Myocyte (in vitro differentiated cells): ENCODE data around the gene DKC1. TPM values are rescaled to one million over a fixed set of nuclear protein-coding genes. Genes with fewer than 3 reads are reported as not detected.
"Not testable (repeated sequence)": the region's sequence is repeated elsewhere in the genome, so short reads cannot be mapped to it uniquely, and the experiment has no call there.

Source experiments
- DNase-seq: peaks from one replicate; pipeline ENCODE4 v3.0.0-alpha.2; 2012; ENCODE audit warnings: low read depth
- total RNA-seq: library from RNA; depleted of rRNA; stranded (reverse); fragments of >200 nt; gene quantifications from 2 replicates; pipeline ENCODE4 v1.2.3, GENCODE V29; 2014

DKC1 gene
- total RNA-seq, 1 donor from 2014 or later: 40.7 TPM

DNA sequence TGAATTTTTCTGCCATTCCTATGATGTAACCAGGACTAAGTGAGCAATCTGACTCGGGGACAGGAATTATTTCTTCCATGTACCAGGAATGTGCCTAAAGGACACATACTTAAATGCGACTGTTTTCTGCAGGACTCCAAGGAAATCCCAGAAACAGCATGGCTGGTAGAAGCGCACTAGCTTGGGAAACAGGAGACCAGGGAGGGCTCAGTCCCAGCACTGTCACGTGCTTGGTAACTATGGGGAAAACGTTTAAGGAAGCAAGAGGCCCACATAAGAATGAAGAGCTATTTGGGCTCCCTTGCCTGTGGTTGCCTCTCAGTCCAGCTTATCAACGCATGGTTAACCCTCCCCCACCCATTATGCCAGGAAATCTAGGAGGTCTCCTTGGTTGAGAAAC, 23.1 kb downstream of the DKC1 start:
- no peak for DNase-seq

DNA sequence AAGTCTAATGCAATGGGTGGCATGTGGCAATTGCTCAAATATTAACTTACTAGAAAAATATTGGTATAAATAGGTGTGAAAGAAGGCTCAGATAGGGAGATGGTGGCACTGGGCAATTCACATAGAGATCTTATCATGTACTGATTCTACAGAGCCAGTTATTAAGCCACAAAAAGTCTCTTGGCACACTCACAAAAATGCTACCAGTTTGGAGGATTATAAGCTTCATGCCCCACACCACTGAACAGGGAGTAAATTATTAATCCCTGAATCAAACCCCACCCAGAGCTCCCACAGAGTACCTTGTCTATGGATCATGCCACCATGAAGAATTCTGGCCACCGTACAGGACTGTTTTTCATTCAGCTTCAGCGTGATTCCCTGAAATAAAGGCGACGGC, 28.8 kb downstream of the DKC1 start:
- DNase-seq: no peak

DNA sequence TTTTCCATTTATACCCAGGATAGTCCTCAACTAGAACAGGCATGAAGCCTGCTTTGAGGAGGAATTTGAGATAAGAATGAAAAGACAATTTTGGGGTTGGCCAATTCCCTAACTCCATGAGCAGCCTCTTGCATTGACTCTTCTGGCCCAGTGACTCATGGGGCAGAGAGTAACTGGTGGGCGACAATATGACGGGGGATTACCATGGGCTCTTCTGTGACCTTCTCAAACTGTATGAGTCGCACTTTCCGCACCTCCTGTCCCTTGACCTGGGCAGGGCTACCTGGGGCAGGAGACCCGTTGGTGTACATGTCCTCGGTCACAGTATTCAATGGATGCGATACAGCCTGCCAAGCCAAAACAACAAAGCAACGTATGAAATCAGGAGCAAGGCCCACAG, 29.3 kb downstream of the DKC1 start:
- no peak for DNase-seq

DNA sequence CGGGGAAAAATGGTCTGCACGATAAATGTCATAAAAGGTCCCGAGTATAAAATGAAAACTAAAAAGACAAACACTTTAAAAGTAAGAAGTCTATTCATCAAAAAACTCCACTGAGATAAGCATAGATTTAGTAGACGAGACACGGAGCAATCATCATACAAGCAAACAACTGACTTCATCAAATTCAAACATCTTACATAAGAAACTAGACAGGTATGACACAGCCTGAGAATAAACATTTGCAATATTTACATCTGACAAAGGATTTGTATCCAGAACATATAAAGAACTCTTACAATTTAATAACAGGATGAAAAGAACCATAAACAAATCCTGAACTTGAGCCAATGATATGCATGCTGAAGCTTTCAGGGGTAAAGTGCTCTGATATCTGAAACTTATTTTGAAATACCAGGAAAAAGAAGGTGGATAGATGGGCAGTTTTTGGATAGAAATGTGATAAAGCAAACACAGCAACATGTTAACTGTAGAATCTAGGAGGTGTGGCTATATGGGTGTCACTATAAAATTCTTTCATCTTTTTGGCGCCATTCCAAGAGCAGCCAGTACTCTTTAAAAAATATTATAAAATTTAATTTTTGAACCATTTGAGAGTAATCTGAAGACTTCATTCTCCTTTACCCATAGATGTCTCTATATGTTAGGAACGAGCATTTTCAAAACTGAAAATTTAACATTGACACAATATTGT, 30.6 kb downstream of the DKC1 start:
- DNase-seq: no peak

DNA sequence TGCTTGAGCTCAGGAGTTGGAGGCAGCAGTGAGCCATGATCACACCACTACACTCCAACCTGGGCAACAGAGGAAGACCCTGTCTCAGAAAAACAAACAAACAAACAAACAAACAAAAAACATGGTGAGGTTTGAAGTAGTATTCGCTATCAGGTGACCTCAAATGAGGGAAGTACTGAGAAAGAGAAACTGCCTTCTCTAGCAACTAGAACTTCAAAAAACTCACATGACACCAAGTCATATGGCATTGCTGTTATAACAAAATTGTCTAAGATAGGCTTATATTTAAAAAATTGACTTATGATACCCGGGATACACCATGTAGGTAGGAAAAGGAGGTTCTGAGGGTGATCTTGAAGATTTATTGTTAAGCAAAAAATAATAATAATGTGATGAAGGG, 32.4 kb downstream of the DKC1 start:
- DNase-seq: no peak

DNA sequence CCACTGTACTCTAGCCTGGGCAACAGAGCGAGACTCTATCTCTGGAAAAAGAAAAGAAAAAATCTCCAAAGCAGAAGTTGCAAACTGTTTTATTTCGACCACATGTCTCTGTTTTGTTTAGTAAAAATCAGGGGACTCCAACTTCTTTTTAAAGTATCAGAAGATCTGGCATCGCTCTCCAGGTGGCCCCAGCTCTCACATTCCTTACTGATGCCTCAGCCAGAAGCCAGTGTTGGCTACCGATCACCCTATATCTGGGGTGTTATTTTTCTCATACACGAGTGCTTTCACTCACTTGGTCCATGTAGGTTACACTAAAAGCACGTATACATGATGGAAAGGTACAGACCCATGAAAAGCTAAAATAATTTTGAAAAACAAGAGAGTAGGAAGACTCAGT, 34.3 kb downstream of the DKC1 start:
- no peak for DNase-seq

DNA sequence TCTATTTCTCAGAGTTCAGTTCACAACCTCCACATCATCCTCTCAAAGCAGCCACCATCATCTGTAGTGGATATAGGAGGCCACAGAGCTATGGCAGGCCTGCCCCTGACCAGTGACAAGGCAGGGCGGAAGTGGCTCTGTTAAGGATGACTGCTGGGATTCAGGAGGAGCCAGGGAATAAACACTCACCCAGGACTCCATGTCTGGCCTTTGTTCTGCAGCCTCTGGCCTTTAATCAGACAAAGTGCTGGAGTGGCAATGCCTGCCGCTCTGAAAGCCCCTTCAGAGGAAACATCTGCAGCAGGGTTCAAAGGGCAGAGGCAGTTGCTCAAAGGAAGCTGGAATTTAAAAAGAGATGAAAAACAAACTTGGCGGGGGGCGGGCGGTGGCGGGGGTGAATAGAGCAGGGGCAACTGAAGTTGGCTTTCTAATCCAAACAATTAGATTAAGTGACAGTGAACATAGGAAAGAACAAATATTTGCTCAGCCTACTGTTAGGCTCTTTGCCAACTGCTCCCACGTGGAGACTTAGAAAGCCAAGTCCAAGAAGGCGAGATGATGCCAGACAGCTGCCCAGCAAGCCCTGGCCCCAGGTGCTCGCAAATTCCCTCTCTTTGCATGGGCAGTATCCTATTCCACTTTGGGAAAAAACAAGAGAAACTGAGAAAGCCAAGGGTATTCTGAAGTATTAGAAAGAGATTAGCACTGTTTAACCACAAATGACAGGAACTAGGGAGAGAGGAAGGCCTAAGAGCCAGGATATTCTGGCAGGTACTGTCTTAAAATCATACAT, 37.1 kb downstream of the DKC1 start:
- peak; percentile 12 for DNase-seq

DNA sequence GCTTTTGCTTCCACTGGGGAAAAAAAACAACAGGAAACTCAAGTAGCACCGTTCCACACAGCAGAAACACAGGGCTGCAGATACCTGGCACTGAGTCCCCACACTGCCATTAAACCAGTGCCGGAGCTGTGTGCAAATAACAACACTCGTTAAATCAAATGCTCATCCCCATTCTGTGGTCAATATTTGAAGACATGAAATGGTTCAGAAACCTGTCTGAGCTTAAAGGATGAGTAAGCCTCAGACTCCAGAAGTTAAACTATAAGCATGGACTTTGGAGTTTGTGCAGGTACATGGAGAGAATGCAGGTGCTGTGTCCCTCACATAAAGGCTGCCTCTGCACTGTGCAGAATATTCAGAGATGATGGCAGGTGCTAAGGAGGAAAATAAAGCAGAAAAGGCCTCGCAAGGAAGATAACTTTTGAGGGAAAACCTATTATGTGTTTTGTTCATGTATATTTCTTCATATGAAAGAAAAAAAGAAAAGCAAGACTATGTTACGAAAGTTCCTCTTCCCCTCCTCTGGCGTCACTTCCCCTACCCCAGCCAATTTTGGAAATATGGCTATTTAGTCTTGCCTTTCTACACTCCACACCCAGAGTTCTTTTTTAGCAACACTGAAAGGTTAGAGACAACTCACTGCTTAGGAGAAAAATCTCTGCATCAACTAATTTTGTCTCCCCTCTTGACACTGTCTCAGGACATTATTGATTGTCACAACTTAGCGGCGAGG, 38.0 kb downstream of the DKC1 start:
- DNase-seq: no peak

DNA sequence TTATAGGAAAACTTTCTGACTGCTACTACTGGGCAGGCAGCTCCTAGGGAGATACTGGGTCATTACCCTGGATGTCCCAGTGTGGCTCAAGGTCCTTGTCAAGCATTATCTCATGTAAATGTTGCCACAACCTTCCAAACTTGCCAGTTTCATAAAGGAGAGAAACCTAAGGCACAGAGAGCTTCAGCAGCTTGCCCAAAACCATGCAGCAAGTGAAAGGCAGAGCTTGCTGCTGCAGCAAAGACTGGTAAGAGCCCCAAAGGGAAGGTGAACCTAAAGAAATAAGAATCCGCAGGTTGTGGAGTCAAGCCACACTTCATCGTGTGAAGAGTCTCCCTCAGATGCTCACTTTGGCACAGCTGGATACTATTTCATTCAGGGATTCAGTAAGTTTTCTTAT, 40.3 kb downstream of the DKC1 start:
- DNase-seq: no peak

DNA sequence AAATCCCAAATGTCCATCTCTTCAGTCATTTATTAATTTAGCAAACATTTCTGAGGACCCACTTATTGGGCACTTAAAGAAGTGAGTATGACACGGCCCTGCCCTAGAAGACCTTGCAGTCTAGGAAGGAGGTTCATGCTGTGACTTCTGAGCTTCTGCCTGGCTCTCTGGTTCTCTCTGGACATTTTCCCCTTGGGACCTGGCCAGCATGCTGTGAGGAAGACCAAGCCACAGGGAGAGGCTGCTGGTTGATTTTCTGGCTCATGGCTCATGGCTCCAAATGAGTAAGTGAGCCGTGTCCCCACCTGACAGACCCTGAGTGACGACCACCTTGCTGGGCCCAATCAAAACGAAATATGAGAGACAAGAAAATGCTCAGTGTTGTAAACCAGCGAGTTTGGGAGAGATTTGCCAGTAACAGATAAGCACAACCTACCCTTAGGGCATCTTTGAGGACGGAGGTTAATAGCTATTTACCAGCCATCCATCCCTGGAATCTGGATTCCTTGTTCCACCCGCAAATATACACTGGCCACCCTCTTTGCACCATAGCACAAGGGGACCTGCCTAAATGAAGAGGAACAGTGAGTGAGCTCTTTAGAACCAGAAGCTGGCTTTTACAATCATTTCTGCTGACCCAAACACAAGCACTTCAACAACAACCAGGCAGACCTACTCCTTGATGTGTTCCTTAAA, 41.7 kb downstream of the DKC1 start:
- DNase-seq: peak; percentile 12

DNA sequence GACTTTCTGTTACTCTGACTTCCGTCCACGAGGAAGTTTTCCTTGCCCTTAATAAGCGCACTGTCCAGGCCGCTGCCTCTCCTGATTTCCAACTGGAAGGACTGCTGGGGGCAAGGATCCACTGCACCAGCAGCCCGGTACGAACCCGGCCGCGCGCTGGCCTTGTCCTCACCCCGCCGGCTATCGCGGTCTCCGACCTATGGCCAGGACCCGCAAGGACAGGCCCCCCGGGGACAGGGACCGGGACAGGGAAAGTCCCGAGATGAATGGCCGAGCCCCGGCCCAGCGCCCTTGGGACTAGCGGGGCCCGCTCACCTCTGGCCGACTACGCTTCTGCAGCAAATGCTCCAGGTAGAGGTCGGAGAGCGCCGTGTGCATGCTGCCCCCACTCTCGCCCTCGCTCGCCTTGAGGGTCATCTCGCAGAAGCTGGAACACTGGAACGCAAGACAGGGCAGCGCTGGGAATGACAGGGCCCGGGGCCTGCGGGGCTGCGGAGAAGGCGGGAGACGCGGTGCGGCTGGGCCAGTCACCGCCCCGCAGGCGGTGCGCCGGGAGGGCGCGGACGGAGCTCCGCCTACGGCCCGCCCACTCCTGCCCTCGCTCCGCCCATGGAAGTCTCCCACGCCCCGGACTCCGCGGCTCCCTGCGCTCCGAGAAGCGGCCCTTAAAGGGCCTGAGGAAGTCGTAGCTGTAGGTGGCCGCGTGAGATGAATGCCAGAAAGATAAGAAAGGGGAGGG, 42.5 kb downstream of the DKC1 start, which contains the start of gene MPP1:
Gene MPP1 (minus strand): TSS at position 529 of the 739 bp plus-strand sequence. CDS start 112 bp downstream, at position 417.
- peak; percentile 73 for DNase-seq

DNA sequence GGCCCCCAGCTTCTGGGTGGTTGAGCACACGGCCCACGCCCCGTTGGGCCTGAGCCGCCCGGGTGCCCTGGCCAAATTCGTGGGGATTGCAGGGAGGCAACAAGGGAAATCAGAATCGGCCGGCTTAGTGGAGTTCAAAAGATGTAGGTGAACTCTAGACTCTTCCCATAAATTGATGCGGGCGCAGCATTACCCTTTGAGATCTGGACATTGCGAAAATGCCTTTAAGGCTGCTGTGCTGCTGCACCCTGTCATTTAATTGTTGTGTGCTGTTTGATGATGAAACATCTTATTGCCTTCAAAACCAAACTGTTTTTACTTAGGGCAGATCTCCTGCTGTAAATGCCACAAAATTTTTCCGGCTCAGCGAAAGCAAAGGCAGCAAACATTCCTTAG, 43.0 kb downstream of the DKC1 start:
- DNase-seq: no peak

DNA sequence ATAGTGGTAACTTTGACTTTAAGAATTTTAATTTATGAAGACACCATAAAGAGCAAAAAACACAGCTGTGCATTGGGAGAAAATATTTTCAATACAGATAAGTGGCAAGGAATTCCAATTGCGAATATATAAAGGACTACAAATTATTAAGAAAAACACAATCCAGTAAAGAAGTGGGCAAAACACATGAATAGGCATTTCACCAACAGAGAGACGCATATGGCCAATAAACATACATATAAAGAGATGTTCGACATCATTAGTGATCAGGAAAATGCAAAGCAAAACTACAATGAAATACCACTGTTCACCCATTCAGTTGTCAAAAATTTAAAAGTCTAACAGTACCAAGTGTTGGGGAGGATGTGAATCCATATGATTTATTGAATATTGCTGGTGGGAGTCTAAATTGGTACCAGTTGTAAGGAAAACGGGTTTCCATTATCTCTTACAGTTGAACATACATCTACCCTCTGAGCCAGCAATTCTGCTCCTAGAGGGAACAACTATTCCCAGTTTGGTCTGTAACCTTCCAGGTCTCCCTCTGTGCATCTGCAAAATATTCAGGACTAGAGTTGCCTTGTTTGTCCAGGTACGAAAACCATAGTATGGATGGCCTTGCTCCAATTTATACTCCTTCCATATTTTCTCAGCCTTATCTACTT, 44.3 kb downstream of the DKC1 start:
- DNase-seq: no peak

DNA sequence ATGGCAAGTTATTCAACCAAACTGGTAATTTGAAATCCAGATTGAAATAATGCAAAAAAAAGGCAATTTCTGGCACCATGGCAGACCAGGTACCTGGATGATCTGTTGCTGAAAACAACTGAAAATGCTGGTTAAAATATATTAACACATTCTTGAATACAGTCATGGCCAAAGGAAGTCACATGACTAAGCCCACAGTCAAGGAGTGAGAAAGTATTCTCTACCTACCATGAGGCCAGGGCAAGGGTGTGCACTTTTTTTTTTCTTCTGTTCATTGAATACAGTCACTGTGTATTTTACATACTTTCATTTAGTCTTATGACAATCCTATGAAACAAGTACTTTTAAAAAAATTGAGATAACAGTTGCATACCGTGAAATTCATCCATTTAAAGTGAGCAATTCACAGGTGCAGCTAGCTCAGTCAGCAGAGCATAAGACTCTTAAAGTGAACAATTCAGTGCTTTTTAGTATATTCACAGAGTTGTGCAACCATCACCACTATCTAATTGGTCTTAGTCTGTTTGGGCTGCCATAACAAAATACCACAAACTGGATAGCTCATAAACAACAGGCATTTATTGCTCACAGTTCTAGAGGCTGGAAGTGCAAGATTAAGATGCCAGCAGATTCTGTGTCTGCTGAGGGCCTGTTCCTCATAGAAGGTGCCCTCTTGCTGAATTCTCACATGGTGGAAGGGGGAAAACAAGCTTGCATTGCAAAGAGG, 47.4 kb downstream of the DKC1 start:
- DNase-seq: no peak

DNA sequence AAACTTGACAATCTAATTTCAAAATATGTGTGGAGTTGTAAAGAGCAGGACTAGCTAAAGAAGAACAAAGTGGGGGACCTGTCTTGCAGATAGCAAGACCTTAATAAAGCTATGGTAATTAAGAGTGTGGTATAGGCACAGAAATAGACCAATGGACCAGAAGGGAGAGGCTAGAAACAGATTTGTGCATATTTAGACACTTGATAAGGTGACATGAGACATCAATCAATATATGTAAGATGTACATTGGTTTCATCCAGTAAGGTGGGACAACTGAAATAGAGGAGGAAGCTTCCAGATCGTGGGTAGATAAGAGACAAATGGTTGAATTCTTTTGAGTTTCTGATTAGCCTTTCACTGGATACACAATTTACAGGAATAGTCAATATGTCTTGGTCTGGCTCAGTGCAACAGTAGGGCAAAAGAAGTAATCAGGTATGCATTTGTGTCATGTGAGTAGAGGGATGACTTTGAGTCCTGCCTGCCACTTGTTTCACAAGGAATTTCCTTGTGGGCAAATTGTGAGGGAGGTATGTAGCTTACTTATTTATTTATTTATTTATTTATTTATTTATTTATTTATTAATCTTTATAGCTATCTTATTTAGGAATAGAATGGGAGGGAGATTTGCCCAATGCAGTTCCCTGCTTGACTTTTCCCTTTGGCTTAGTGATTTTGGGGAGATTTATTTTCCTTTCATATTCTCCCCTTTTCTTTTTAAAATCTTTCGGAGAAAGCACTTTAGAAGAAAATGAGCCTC, 49.9 kb downstream of the DKC1 start:
- no peak for DNase-seq

DNA sequence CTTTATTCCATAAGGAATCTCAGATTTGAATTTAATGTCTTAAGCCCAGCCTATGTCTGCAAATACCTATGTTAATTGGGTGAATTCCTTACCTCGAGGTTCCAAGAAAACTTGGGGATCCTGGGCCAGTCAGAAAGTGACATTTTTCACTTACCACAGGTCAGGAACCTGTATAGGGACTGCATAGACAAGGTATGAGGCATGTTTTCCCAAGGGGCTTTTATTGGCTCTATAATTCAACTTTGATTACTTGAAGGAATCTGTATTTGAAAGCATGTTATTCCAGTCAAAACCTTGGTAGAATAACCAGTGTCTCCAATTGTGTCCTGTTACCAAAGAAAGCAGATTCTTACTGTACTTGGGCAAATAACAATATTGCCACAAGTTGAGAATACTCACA, 51.1 kb downstream of the DKC1 start:
- DNase-seq: no peak

DNA sequence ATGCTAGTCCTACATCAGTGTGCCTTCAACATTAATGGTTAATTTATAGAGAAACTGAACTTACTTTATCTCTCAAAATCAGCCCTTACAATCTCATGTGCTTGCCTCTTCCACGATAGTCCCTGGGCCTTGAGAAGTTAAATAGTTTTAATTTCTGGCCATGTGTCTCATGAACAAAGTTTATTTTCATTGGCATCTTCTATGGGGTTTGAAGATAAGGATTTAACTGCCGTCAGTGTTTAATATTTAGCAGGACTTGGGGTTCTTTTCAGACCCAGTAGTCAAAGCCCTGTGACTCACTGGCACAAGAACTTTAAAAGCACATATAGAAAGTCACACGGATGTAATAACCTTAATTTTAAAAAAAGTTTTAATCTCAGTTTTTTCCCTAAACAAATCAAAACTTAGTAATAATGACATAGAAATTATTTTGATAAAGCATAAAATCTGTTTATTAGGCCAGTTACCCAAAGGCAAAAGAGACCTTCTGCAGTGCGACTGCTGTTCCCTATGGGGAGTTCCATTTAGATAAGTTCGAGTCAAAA, 52.7 kb downstream of the DKC1 start:
- DNase-seq: no peak

DNA sequence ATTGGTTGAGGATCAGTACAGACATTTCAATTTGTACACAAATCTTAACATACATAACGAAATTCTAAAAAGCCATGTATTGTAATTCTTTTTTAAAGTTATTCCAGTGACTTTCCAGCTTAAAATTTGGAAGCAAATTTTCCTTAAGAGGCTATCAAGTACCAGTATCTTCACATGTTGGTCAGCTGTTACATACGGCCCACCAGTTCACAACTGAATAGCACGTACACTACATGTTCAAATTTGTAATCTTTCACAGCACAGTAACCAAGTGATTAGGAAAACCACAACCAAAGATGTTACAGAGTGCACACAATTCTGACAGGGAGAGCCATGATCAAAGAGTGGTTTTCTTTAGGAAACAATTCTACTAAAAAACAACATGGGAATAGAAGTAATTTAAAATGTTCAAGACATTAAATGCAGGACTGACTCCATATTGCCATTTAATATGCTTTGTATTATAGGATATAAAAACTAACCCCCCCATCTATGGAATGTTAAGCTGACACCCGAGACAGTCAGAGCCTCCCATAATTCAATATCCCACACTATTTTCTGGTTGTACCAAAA, 53.7 kb downstream of the DKC1 start:
- not testable (repeated sequence) for DNase-seq
